HepG2 (cell line): ENCODE results near the gene ADAMTS13. TPM values are rescaled to one million over a fixed set of nuclear protein-coding genes. Genes with fewer than 3 reads are reported as not detected.

ENCODE experiments used
- ARNT2 ChIP-seq: sonication (generic); formaldehyde crosslinking; IDR thresholded peaks from 2 replicates; pipeline ENCODE4 v1.8.0; 2022; ENCODE audit warnings: mild to moderate bottlenecking, low read depth, missing genetic modification reagents, moderate library complexity
- CBX2 ChIP-seq, 2 experiments: fragments of 200-600 bp in 1 of 2; sonication (generic); formaldehyde crosslinking in 1 of 2; IDR thresholded peaks; 2 replicates each; pipeline versions ENCODE4 v1.7.0 to v1.8.1; 2018 to 2022; ENCODE audit warnings: low read depth in 2 of 2, low read length in 1 of 2, mild to moderate bottlenecking in 1 of 2, missing genetic modification reagents in 1 of 2
- DR1 ChIP-seq: sonication (generic); formaldehyde crosslinking; IDR thresholded peaks from 2 replicates; pipeline ENCODE4 v1.8.0; 2021; ENCODE audit warnings: mild to moderate bottlenecking, missing genetic modification reagents, inconsistent platforms
- FOSL2 ChIP-seq: sonication (generic); formaldehyde crosslinking; IDR thresholded peaks from 2 replicates; pipeline ENCODE4 v1.4.0; 2020; ENCODE audit warnings: missing genetic modification reagents
- LCORL ChIP-seq, 2 experiments: fragments of 450-650 bp in 1 of 2; sonication (generic) in 1 of 2; formaldehyde crosslinking in 1 of 2; IDR thresholded peaks; 2 replicates each; pipeline versions ENCODE4 v1.5.0 to v1.6.1; 2017 to 2020; ENCODE audit warnings: antibody characterized with exemption in 1 of 2, missing genetic modification reagents in 1 of 2
- NONO ChIP-seq, 2 experiments: fragments of 450-650 bp in 1 of 2; sonication (generic) in 1 of 2; formaldehyde crosslinking in 1 of 2; IDR thresholded peaks in 1 of 2; conservative IDR thresholded peaks in 1 of 2; 2 replicates each; pipeline versions ENCODE4 v1.6.1 to v1.8.0; 2017 to 2022; ENCODE audit warnings: mild to moderate bottlenecking in 1 of 2, missing genetic modification reagents in 1 of 2, moderate library complexity in 1 of 2
- PHF8 ChIP-seq: sonication (generic); formaldehyde crosslinking; IDR thresholded peaks from 2 replicates; pipeline ENCODE4 v1.5.0; 2020; ENCODE audit warnings: missing genetic modification reagents
- TAF1 ChIP-seq: sonication (generic); formaldehyde crosslinking; IDR thresholded peaks from 2 replicates; pipeline ENCODE4 v1.4.0; 2020; ENCODE audit warnings: missing genetic modification reagents
- YY1 ChIP-seq: IDR thresholded peaks from 2 replicates; pipeline ENCODE4 v1.6.1; 2011; ENCODE audit warnings: low read length, low read depth, moderate library complexity, mild to moderate bottlenecking; ENCODE audit not compliant: insufficient read depth, insufficient replicate concordance
- ZNF205 ChIP-seq: IDR thresholded peaks from 2 replicates; pipeline ENCODE4 v1.6.1; 2018; ENCODE audit warnings: missing biosample characterization, missing genetic modification reagents
- ZNF343 ChIP-seq: sonication (generic); formaldehyde crosslinking; IDR thresholded peaks from 2 replicates; pipeline ENCODE4 v1.4.0; 2020; ENCODE audit warnings: mild to moderate bottlenecking, missing genetic modification reagents
- ZNF446 ChIP-seq: sonication (generic); formaldehyde crosslinking; IDR thresholded peaks from 2 replicates; pipeline ENCODE4 v1.5.0; 2020; ENCODE audit warnings: mild to moderate bottlenecking, missing genetic modification reagents
- polyA plus RNA-seq, 8 experiments: library from polyadenylated mRNA; depleted of rRNA in 3 of 8; stranded (reverse) in 7 of 8; unstranded in 1 of 8; fragments of >200 nt; fragmentation: Illumina TruSeq in 4 of 8; extraction: Trizol in 4 of 8; gene quantifications; 2 replicates each; pipeline versions ENCODE4 v1.2.1 to v1.2.3, GENCODE V29; 2011 to 2016; ENCODE audit warnings: low read depth in 4 of 8, missing spikeins in 1 of 8, mixed read lengths in 1 of 8; ENCODE audit not compliant: insufficient read depth in 1 of 8
- total RNA-seq, 5 experiments: library from RNA; depleted of rRNA; stranded (reverse); fragments of >200 nt; fragmentation: Illumina TruSeq; extraction: Trizol; gene quantifications; 2 replicates each; pipeline ENCODE4 v1.2.3, GENCODE V29; 2016; ENCODE audit warnings: low read depth in 1 of 5
- TF ChIP-seq, protein P1 (sequence below): sonication (generic); formaldehyde crosslinking; IDR thresholded peaks from 2 replicates; pipeline ENCODE4 v1.4.0; 2020; ENCODE audit warnings: missing genetic modification reagents
- TF ChIP-seq, protein P2 (sequence below): IDR thresholded peaks from 2 replicates; pipeline ENCODE4 v1.6.1; 2016
- TF ChIP-seq, protein P3 (sequence below): sonication (generic); formaldehyde crosslinking; IDR thresholded peaks from 2 replicates; pipeline ENCODE4 v1.5.0; 2020; ENCODE audit warnings: mild to moderate bottlenecking, missing genetic modification reagents, borderline replicate concordance
- TF ChIP-seq, protein P4 (sequence below): sonication (generic); formaldehyde crosslinking; IDR thresholded peaks from 2 replicates; pipeline ENCODE4 v1.4.0; 2020; ENCODE audit warnings: missing genetic modification reagents
- TF ChIP-seq, protein P5 (sequence below): sonication (generic); formaldehyde crosslinking; IDR thresholded peaks from 2 replicates; pipeline ENCODE4 v1.5.0; 2020; ENCODE audit warnings: missing genetic modification reagents

Gene ADAMTS13
- total and polyA plus RNA-seq, 2 of the 13 experiments (the other 11 are each of a cell fraction or from before 2014, with no cell fraction given): 0.91 to 4.5 TPM

DNA sequence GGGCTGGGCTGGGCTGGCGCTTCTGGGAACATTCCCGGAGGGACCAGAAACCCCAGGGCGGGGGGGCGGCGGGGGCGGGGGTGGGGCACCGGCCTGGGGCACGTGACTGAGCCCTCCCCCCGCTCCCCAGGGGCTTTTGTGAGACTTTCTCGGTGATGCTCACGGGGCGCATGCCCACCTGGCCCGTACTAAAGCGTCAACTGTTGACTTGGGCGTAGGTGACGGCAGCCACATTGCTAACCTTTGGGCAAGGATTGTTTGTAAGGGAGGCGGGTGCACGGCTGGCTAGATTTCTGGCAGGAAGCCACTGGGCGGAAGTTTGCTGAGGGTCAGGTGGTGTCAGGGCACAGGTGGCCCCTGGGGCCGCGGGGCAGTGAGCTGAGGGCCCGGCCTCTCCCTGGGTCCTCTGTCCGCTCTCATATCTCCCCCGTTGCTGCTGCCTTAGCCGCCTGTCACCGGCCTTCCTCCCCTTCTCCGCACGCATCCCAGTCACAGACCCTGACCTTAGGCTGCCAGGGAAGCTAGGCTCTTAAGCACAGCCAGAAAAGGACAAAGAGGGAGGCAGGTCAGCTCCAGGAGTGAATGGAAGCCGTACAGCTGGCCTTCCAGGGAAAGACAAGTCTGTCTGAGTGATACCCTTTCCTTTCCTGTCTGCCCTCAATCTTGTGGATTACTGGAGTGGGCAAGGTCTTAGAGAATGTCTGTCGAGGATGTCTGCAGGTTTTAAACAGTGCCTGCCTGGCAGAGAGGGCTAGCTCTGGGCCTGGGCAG is 38.4 kb downstream of the ADAMTS13 start (continued):
- TF ChIP-seq, protein P1, sequence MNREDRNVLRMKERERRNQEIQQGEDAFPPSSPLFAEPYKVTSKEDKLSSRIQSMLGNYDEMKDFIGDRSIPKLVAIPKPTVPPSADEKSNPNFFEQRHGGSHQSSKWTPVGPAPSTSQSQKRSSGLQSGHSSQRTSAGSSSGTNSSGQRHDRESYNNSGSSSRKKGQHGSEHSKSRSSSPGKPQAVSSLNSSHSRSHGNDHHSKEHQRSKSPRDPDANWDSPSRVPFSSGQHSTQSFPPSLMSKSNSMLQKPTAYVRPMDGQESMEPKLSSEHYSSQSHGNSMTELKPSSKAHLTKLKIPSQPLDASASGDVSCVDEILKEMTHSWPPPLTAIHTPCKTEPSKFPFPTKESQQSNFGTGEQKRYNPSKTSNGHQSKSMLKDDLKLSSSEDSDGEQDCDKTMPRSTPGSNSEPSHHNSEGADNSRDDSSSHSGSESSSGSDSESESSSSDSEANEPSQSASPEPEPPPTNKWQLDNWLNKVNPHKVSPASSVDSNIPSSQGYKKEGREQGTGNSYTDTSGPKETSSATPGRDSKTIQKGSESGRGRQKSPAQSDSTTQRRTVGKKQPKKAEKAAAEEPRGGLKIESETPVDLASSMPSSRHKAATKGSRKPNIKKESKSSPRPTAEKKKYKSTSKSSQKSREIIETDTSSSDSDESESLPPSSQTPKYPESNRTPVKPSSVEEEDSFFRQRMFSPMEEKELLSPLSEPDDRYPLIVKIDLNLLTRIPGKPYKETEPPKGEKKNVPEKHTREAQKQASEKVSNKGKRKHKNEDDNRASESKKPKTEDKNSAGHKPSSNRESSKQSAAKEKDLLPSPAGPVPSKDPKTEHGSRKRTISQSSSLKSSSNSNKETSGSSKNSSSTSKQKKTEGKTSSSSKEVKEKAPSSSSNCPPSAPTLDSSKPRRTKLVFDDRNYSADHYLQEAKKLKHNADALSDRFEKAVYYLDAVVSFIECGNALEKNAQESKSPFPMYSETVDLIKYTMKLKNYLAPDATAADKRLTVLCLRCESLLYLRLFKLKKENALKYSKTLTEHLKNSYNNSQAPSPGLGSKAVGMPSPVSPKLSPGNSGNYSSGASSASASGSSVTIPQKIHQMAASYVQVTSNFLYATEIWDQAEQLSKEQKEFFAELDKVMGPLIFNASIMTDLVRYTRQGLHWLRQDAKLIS (CRISPR knock-in tag): no peak
- TF ChIP-seq YY1 (peak; percentile 20), FOSL2 (CRISPR knock-in tag) (peak; percentile 18; the same call in 1 of the 2 replicates), TAF1 (CRISPR knock-in tag) (peak; percentile 11; the same call in 1 of the 2 replicates), NONO (IDR thresholded peaks at IDR 0.05) (no peak), NONO (CRISPR knock-in tag; conservative IDR thresholded peaks at IDR 0.05) (no peak), DR1 (no peak), ZNF446 (CRISPR knock-in tag) (0 out of 2 replicates have a peak, but pooled peaks have one; percentile 27), CBX2 (IDR thresholded peaks at IDR 0.05; ENCODE audit: low read depth, low read length) (no peak), CBX2 (CRISPR knock-in tag; IDR thresholded peaks at IDR 0.05; ENCODE audit: low read depth) (no peak), ZNF343 (0 out of 2 replicates have a peak, but pooled peaks have one; percentile 29), ARNT2 (CRISPR knock-in tag) (peak; percentile 31; the same call in 1 of the 2 replicates), ZNF205 (CRISPR knock-in tag) (no peak; the same call in 1 of the 2 replicates), PHF8 (no peak; the same call in 1 of the 2 replicates), LCORL (IDR thresholded peaks at IDR 0.05) (no peak), LCORL (CRISPR knock-in tag; IDR thresholded peaks at IDR 0.05) (peak; percentile 86)
- TF ChIP-seq, protein P2, sequence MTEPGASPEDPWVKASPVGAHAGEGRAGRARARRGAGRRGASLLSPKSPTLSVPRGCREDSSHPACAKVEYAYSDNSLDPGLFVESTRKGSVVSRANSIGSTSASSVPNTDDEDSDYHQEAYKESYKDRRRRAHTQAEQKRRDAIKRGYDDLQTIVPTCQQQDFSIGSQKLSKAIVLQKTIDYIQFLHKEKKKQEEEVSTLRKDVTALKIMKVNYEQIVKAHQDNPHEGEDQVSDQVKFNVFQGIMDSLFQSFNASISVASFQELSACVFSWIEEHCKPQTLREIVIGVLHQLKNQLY (CRISPR knock-in tag): no peak
- TF ChIP-seq, protein P3, sequence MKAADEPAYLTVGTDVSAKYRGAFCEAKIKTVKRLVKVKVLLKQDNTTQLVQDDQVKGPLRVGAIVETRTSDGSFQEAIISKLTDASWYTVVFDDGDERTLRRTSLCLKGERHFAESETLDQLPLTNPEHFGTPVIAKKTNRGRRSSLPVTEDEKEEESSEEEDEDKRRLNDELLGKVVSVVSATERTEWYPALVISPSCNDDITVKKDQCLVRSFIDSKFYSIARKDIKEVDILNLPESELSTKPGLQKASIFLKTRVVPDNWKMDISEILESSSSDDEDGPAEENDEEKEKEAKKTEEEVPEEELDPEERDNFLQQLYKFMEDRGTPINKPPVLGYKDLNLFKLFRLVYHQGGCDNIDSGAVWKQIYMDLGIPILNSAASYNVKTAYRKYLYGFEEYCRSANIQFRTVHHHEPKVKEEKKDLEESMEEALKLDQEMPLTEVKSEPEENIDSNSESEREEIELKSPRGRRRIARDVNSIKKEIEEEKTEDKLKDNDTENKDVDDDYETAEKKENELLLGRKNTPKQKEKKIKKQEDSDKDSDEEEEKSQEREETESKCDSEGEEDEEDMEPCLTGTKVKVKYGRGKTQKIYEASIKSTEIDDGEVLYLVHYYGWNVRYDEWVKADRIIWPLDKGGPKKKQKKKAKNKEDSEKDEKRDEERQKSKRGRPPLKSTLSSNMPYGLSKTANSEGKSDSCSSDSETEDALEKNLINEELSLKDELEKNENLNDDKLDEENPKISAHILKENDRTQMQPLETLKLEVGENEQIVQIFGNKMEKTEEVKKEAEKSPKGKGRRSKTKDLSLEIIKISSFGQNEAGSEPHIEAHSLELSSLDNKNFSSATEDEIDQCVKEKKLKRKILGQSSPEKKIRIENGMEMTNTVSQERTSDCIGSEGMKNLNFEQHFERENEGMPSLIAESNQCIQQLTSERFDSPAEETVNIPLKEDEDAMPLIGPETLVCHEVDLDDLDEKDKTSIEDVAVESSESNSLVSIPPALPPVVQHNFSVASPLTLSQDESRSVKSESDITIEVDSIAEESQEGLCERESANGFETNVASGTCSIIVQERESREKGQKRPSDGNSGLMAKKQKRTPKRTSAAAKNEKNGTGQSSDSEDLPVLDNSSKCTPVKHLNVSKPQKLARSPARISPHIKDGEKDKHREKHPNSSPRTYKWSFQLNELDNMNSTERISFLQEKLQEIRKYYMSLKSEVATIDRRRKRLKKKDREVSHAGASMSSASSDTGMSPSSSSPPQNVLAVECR (CRISPR knock-in tag): peak; percentile 88; the same call in 1 of the 2 replicates
- TF ChIP-seq, protein P4, sequence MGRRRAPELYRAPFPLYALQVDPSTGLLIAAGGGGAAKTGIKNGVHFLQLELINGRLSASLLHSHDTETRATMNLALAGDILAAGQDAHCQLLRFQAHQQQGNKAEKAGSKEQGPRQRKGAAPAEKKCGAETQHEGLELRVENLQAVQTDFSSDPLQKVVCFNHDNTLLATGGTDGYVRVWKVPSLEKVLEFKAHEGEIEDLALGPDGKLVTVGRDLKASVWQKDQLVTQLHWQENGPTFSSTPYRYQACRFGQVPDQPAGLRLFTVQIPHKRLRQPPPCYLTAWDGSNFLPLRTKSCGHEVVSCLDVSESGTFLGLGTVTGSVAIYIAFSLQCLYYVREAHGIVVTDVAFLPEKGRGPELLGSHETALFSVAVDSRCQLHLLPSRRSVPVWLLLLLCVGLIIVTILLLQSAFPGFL (CRISPR knock-in tag): no peak
- TF ChIP-seq, protein P5, sequence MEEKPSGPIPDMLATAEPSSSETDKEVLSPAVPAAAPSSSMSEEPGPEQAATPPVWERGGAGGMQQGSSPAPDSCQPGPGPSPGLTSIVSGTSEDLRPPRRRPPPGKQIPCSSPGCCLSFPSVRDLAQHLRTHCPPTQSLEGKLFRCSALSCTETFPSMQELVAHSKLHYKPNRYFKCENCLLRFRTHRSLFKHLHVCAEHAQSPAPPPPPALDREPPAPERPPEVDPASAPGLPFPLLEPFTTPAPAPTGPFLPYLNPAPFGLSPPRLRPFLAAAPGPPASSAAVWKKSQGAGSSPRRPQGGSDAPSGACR (CRISPR knock-in tag): no peak
